ENCODE measurements around the gene PHEX.

The PHEX gene

DNA sequence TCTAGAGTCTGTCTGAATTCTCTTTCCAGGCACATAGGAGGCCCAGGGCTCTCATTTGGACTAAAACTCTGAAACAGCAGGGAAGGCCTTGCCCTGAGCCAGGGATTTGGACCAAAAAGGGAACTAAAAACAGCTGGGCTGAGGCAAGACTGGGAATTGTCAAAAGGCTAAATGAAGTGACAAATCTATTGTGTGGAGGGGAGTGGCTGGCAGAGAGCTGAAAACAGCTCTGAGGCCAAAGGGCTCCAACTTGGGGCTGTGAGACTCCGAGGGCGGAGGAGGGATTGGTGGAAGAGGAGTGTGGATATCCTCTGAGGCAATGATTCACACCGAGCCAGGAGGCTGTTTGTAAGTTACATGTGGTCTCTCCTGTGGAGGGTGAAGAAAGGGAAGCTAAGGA is 63.2 kb downstream of the PHEX start:
- no peak for DNase-seq (ENCODE audit: low read depth)
- no peak for TF ChIP-seq CTCF (IDR thresholded peaks at IDR 0.05; ENCODE audit: low read depth, low read length, missing control alignments)
- in situ Hi-C loops (cut with HindIII; ENCODE audit: low sequenced_read_pairs), result no loop called here

GRCh38 chrX:22095856-22096255 is 63.7 kb downstream of the PHEX start:
- in situ Hi-C loops (cut with HindIII; ENCODE audit: low sequenced_read_pairs), result no loop called here
- no peak overlapping the region for H3K4me3 ChIP-seq (ENCODE audit: low read depth, low read length)
- no peak for TF ChIP-seq CTCF (IDR thresholded peaks at IDR 0.05; ENCODE audit: low read depth, low read length, missing control alignments)
- no peak for DNase-seq (ENCODE audit: low read depth)

More for the DNA sequence above, 63.2 kb downstream of the PHEX start:
- H3K4me3 ChIP-seq (ENCODE audit: low read depth, low read length), result no peak overlapping the region

- TF ChIP-seq CTCF (IDR thresholded peaks at IDR 0.05; ENCODE audit: low read depth, low read length, missing control alignments), result no peak
- no peak for DNase-seq (ENCODE audit: low read depth)
- in situ Hi-C loops (cut with HindIII; ENCODE audit: low sequenced_read_pairs), result no loop called here
- H3K4me3 ChIP-seq (ENCODE audit: low read depth, low read length), result no peak overlapping the region
These were observed 65.0 kb downstream of the PHEX start for GRCh38 chrX:22097012-22097694.

DNA sequence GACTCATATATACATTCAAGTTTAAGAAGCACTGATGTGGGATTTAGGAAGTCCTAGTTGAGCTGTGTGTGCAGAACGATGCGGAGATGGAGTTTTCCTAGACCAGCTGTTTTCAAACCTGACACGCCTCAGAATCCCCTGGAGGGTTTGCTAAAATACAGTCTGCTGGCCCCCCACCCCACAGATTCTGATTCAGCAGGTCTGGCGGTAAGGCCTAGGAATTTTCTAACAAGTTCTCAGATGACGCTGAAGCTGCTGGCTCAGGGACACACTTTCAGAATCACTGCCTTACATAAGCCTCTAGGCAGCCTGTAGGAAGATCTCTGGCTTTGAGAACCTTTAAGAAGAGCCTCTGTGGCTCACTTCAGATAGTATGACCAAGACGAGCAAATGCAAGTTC is 73.1 kb downstream of the PHEX start:
- in situ Hi-C loops (cut with HindIII; ENCODE audit: low sequenced_read_pairs), result no loop called here
- no peak overlapping the region for H3K4me3 ChIP-seq (ENCODE audit: low read depth, low read length)
- TF ChIP-seq CTCF (IDR thresholded peaks at IDR 0.05; ENCODE audit: low read depth, low read length, missing control alignments), result no peak
- no peak for DNase-seq (ENCODE audit: low read depth)

- no peak overlapping the region for H3K4me3 ChIP-seq (ENCODE audit: low read depth, low read length)
- in situ Hi-C loops (cut with HindIII; ENCODE audit: low sequenced_read_pairs), result no loop called here
- DNase-seq (ENCODE audit: low read depth), result no peak
- TF ChIP-seq CTCF (IDR thresholded peaks at IDR 0.05; ENCODE audit: low read depth, low read length, missing control alignments), result no peak
These were observed 73.8 kb downstream of the PHEX start for GRCh38 chrX:22105971-22106370.

GRCh38 chrX:22109442-22109841 is 77.3 kb downstream of the PHEX start:
- H3K4me3 ChIP-seq (ENCODE audit: low read depth, low read length), result no peak overlapping the region
- in situ Hi-C loops (cut with HindIII; ENCODE audit: low sequenced_read_pairs), result no loop called here
- DNase-seq (ENCODE audit: low read depth), result no peak
- no peak for TF ChIP-seq CTCF (IDR thresholded peaks at IDR 0.05; ENCODE audit: low read depth, low read length, missing control alignments)
